C4-2B (cell line): ENCODE measurements around the gene SLC34A3.

Experiments
- CTCF ChIP-seq: fragments of 450-650 bp; conservative IDR thresholded peaks from 2 replicates; pipeline ENCODE4 v1.5.1; 2017; ENCODE audit warnings: mild to moderate bottlenecking
- ZFX ChIP-seq: fragments of 450-650 bp; IDR thresholded peaks from 2 replicates; pipeline ENCODE4 v1.6.1; 2017

DNA sequence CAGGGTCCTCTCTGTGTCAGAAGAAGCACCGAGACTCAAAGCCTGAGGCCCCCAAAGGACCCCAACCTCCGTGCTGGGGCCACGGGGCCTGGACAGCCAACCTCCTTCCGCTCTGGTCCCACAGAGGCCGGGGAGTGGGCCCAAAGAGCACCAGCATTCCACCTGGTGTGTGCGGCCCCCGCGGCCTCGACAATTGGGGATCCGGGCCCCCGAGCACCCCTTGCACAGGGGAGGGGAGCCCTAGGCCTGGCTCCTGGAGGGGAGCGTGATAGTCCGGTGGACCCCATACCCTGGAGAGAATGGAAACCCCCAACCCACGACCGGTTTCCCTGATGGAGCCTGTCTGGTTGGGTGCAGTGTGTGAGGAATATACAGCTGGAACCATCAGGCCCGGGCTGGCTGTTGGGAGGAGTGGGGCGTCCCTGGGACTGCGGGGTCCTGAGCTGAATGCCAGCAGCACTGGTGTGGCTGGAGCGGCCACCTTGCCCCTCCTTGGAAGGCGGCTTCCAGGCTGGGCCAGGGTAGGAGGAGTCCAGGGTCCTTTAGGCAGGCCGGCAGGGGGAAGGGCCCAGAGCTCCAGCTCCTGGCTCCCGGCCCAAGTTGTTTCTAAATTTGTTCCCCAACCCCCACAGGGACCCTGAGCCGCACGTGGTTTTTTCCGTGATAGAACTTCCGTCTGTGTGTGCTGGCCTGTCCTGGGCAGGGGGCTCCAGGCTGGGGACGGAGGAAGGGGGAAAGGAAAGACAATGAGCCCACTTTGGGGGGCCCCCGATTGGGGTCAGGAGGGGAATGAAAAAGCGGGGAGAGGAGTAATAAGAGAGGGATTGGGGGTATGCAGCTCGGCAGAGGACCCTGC lies 46.0 kb downstream of the SLC34A3 start:
- no peak for TF ChIP-seq CTCF
- TF ChIP-seq ZFX: no peak
